ENCODE data around the gene SMARCA4. TPM values are rescaled to one million over a fixed set of nuclear protein-coding genes. Genes with fewer than 3 reads are reported as not detected.

Gene SMARCA4
- total RNA-seq, 1 donor from 2014 or later = 274 TPM

DNA sequence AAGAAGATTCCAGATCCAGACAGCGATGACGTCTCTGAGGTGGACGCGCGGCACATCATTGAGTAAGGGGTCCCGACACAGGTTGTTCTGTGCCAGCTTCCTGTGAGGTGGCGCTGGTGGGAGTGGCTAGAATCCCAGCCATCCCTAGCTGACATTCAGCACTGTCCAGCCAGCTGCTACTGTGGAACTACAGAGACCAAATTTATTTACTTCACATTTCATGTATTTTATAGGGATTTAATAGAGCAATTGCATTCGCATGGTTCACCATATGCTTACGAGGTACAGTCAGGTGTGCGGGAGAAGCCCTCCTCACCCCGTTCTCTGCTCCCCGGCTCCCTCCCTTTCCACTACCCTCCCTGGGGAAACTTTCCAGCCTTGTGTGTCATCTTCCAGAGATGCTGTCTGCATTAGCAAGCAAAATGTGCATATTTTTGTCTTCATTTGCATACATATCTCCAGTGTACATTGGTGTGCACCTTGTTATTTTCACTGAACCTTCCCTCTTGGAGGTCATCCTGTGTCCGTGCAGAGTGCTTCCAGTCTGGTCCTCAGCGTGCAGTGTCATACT is 47.2 kb downstream of the SMARCA4 start:
- no peaks in the 10 kb centered on the region for H3K4me1 Mint-ChIP-seq
- H3K36me3 Mint-ChIP-seq = peaks cover 58% of the 10 kb centered on the region
- no peak overlapping the region for H3K27ac Mint-ChIP-seq
- no peaks in the 10 kb centered on the region for H3K27me3 Mint-ChIP-seq (ENCODE audit: low read depth)
- no peak for DNase-seq (ENCODE audit: low spot score in 2 of 2, unreplicated experiment in 2 of 2)
- H3K4me3 Mint-ChIP-seq = no peak overlapping the region
- no peak for TF ChIP-seq CTCF (IDR thresholded peaks at IDR 0.05; ENCODE audit: unreplicated experiment)
- no peaks in the 10 kb centered on the region for H3K9me3 Mint-ChIP-seq

GRCh38 chr19:11010041-11010440 is 49.2 kb downstream of the SMARCA4 start:
- Mint-ChIP-seq H3K27ac (no peak overlapping the region), H3K36me3 (peaks cover 52% of the 10 kb centered on the region)

DNA sequence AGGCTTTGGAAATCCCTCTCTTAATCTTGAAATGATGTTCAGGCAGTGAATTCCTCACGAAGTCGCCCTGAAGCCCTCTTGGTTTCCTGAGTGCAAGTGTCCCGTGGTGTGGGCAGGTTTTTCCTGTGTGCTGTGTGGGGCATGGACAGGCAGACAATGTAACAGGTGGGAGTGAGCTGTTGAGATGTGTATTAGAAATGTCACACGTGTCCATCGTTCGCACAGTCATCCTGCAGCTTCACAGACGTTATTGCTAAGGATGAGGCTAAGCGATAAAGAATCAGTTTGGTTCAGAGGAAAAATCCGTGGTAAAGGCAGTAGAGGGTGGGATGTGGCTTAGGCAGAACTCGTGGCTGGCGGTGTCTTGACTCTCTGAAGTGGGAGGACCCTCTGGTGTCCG is 51.7 kb downstream of the SMARCA4 start:
- H3K4me3 Mint-ChIP-seq = no peak overlapping the region
- peaks cover 56% of the 10 kb centered on the region for H3K36me3 Mint-ChIP-seq
- H3K4me1 Mint-ChIP-seq = no peaks in the 10 kb centered on the region
- no peaks in the 10 kb centered on the region for H3K9me3 Mint-ChIP-seq
- no peak for TF ChIP-seq CTCF (IDR thresholded peaks at IDR 0.05; ENCODE audit: unreplicated experiment)
- no peak for DNase-seq (ENCODE audit: low spot score in 2 of 2, unreplicated experiment in 2 of 2)
- no peaks in the 10 kb centered on the region for H3K27me3 Mint-ChIP-seq (ENCODE audit: low read depth)
- H3K27ac Mint-ChIP-seq = no peak overlapping the region

More at GRCh38 chr19:11010041-11010440, 49.2 kb downstream of the SMARCA4 start:
- Mint-ChIP-seq H3K4me3 (no peak overlapping the region), H3K27me3 (ENCODE audit: low read depth) (no peaks in the 10 kb centered on the region), H3K4me1 (no peaks in the 10 kb centered on the region), H3K9me3 (no peaks in the 10 kb centered on the region)
- TF ChIP-seq CTCF (IDR thresholded peaks at IDR 0.05; ENCODE audit: unreplicated experiment) = no peak
- DNase-seq (ENCODE audit: low spot score in 2 of 2, unreplicated experiment in 2 of 2) = no peak

- DNase-seq (ENCODE audit: low spot score in 2 of 2, unreplicated experiment in 2 of 2) = no peak
- Mint-ChIP-seq H3K4me1 (peaks cover 12% of the 10 kb centered on the region), H3K4me3 (no peak overlapping the region), H3K27ac (no peak overlapping the region), H3K36me3 (peaks cover 52% of the 10 kb centered on the region), H3K27me3 (ENCODE audit: low read depth) (no peaks in the 10 kb centered on the region), H3K9me3 (no peaks in the 10 kb centered on the region)
- no peak for TF ChIP-seq CTCF (IDR thresholded peaks at IDR 0.05; ENCODE audit: unreplicated experiment)
Measured at GRCh38 chr19:11013771-11014170, 52.9 kb downstream of the SMARCA4 start.

DNA sequence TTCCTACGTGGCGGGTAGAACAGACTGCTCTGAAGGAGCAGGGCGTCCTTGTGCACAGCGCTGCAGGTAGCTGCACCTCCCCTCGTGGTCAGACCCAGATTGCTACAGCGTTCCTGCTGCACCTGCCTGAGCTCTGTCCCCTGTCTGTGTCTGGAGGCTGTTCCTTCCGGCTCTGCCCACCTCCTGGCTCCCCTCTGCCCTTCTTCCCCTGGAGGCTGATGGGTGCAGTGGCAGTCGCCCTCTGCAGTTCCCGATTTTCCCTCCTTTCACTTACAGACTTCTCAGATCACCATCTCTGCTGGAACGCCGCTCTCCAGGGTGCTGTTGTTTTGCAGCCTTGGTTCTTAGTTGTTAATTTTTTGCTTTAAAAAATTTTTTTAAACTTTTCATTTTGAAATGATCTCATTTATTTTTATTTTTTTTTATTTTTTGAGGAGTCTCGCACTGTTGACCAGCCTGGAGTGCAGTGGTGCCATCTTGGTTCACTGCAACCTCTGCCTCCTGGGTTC is 53.6 kb downstream of the SMARCA4 start:
- no peaks in the 10 kb centered on the region for H3K27me3 Mint-ChIP-seq (ENCODE audit: low read depth)
- no peak for DNase-seq (ENCODE audit: low spot score in 2 of 2, unreplicated experiment in 2 of 2)
- H3K27ac Mint-ChIP-seq = no peak overlapping the region
- H3K4me3 Mint-ChIP-seq = no peak overlapping the region
- peaks cover 13% of the 10 kb centered on the region for H3K4me1 Mint-ChIP-seq
- TF ChIP-seq CTCF (IDR thresholded peaks at IDR 0.05; ENCODE audit: unreplicated experiment) = no peak
- no peaks in the 10 kb centered on the region for H3K9me3 Mint-ChIP-seq
- H3K36me3 Mint-ChIP-seq = peaks cover 50% of the 10 kb centered on the region

Measured in mesothelial cell of epicardium (in vitro differentiated cells).